ENCODE data around the gene CABCOCO1.
"Not testable (repeated sequence)": the region's sequence is repeated elsewhere in the genome, so short reads cannot be mapped to it uniquely, and the experiment has no call there.

Gene CABCOCO1

DNA sequence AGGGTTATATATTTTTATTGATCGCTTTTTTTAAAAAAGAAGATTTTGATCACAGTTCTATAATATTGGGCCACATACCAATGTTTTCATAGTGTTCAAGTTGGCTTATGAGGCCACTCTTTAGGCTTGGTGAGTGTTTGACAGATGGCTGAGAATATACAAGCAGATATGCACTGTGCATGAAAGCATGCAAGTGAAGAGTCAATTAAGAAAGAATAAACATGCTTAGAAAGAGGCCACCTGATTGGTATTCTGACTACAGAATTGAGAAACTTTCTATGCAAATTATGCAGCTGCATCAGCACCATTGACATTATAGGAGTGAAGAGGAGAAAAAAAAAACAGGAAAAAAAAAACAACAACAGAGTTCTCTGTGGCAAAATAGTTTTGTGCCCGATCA, 39.9 kb downstream of the CABCOCO1 start:
- Histone ChIP-seq H3K27ac (ENCODE audit: insufficient read depth, low read depth, low read length, poor library complexity, severe bottlenecking) (no peak overlapping the region), H3K27me3 (ENCODE audit: control insufficient read depth, insufficient read depth, low read length, poor library complexity, severe bottlenecking) (no peaks in the 10 kb centered on the region), H3K4me1 (ENCODE audit: control insufficient read depth, insufficient read depth, low read length) (no peaks in the 10 kb centered on the region), H3K9me3 (ENCODE audit: control insufficient read depth, low read length) (no peaks in the 10 kb centered on the region), H3K36me3 (ENCODE audit: control insufficient read depth, insufficient read depth, low read length) (no peaks in the 10 kb centered on the region), H3K4me3 (ENCODE audit: insufficient read depth, low read depth, low read length) (no peak overlapping the region)
- WGBS, 2 experiments = 87 to 89% methylated on average over 1 of the region's 2 CpGs

DNA sequence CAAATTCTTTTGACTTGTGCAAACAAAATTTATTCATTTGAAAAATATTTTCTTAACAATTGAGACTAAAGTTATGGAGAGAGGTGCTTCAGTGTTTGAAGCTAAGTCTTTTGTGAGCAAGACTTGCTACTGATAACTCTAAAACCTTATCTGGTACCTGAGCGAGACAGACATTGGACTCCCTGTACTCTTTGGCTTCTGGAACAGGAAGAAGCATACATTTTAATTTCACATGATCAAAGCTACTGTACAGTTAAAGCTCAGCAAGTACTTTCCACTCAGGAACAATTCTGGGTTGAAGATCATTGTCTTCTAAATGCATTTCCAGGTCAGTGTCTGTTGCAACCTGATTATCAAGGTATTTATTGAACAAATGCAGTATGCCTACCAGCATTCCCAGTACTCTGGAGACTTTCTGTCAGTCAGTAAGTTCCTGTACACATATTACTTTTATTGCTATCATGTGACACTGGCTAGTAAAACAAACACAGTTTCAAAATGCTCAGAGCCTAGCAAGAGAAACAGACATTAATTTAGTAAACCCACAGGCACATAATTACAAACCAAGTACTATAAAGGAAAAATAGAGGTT, 42.4 kb downstream of the CABCOCO1 start:
- Histone ChIP-seq H3K36me3 (ENCODE audit: control insufficient read depth, insufficient read depth, low read length) (no peaks in the 10 kb centered on the region), H3K9me3 (ENCODE audit: control insufficient read depth, low read length) (no peaks in the 10 kb centered on the region), H3K27ac (ENCODE audit: insufficient read depth, low read depth, low read length, poor library complexity, severe bottlenecking) (no peak overlapping the region), H3K4me3 (ENCODE audit: insufficient read depth, low read depth, low read length) (no peak overlapping the region), H3K27me3 (ENCODE audit: control insufficient read depth, insufficient read depth, low read length, poor library complexity, severe bottlenecking) (no peaks in the 10 kb centered on the region), H3K4me1 (ENCODE audit: control insufficient read depth, insufficient read depth, low read length) (no peaks in the 10 kb centered on the region)
- 89 to 95% methylated on average over 1 of the region's 1 CpG for WGBS, 2 experiments

DNA sequence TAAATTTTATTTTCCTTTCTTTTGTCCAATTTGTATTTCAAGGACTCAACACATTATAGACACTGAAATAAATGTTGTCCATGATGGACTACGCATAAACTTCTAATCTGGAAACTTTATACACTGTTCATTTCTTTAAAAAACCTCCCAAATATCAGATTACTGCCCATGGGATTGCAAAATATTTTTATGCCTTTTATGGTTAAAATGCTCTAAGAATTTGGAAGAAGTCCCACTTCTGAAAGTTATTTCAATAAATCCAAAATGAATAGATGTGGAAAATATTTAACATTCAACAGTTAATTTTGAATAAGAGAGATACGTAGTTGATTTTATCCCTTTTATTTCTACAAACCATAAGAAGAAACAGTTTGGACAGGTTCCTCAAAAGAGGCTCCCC, 46.1 kb downstream of the CABCOCO1 start:
- Histone ChIP-seq H3K9me3 (ENCODE audit: control insufficient read depth, low read length) (no peaks in the 10 kb centered on the region), H3K36me3 (ENCODE audit: control insufficient read depth, insufficient read depth, low read length) (no peaks in the 10 kb centered on the region), H3K27ac (ENCODE audit: insufficient read depth, low read depth, low read length, poor library complexity, severe bottlenecking) (no peak overlapping the region), H3K4me1 (ENCODE audit: control insufficient read depth, insufficient read depth, low read length) (no peaks in the 10 kb centered on the region), H3K4me3 (ENCODE audit: insufficient read depth, low read depth, low read length) (no peak overlapping the region), H3K27me3 (ENCODE audit: control insufficient read depth, insufficient read depth, low read length, poor library complexity, severe bottlenecking) (no peaks in the 10 kb centered on the region)
- WGBS, 2 experiments = 100% methylated on average over 1 of the region's 2 CpGs

DNA sequence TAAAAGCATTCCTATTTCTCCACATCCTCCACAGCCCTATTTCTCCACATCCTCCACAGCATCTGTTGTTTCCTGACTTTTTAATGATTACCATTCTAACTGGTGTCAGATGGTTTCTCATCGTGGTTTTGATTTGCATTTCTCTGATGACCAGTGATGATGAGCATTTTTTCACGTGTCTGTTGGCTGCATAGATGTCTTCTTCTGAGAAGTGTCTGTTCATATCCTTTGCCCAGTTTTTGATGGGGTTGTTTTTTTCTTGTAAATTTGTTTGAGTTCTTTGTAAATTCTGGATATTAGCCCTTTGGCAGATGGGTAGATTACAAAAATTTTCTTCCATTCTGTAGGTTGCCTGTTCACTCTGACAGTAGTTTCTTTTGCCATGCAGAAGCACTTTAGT, 49.4 kb downstream of the CABCOCO1 start:
- WGBS, 2 experiments = 85 to 89% methylated on average over 2 of the region's 2 CpGs

DNA sequence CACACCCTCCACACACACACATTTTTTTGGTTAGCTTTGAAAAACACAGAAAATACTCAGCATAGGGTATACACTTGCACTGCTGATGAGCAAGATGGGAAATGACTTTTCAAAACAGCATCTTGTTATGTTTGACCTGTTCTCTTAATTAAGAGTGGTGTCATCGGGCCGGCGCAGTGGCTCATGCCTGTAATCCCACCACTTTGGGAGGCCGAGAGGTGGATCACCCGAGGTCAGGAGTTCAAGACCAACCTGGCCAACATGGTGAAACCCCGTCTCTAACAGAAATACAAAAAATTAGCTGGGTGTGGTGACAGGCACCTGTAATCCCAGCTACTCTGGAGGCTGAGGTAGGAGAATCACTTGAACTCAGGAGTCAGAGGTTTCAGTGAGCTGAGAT, 56.7 kb downstream of the CABCOCO1 start:
- H3K4me1 ChIP-seq (ENCODE audit: control insufficient read depth, insufficient read depth, low read length); H3K27ac ChIP-seq (ENCODE audit: insufficient read depth, low read depth, low read length, poor library complexity, severe bottlenecking); H3K9me3 ChIP-seq (ENCODE audit: control insufficient read depth, low read length); H3K4me3 ChIP-seq (ENCODE audit: insufficient read depth, low read depth, low read length); H3K27me3 ChIP-seq (ENCODE audit: control insufficient read depth, insufficient read depth, low read length, poor library complexity, severe bottlenecking); H3K36me3 ChIP-seq (ENCODE audit: control insufficient read depth, insufficient read depth, low read length): not testable (repeated sequence)
- WGBS, 2 experiments = 91 to 96% methylated on average over 6 of the region's 6 CpGs

More for the DNA sequence above, 49.4 kb downstream of the CABCOCO1 start:
- H3K36me3 ChIP-seq (ENCODE audit: control insufficient read depth, insufficient read depth, low read length); H3K9me3 ChIP-seq (ENCODE audit: control insufficient read depth, low read length); H3K4me1 ChIP-seq (ENCODE audit: control insufficient read depth, insufficient read depth, low read length); H3K4me3 ChIP-seq (ENCODE audit: insufficient read depth, low read depth, low read length); H3K27me3 ChIP-seq (ENCODE audit: control insufficient read depth, insufficient read depth, low read length, poor library complexity, severe bottlenecking); H3K27ac ChIP-seq (ENCODE audit: insufficient read depth, low read depth, low read length, poor library complexity, severe bottlenecking): not testable (repeated sequence)

DNA sequence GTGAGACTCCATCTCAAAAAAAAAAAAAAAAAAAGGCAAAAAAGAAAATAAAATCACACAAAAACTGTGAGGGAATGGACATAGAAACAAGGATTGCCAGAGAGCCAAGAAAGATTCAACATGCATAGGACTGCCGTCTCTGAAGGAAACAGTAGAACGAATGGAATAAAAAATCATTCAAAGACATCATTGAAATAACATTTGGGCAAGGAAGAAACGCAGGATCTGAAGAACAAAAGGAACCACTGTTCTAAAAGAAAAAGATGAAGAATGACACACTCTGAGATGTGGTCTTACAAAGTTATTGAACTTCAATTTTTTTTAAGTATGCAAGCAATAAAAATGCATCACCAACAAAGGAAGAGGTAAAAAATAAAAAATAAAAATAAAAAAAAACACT, 57.2 kb downstream of the CABCOCO1 start:
- H3K9me3 ChIP-seq (ENCODE audit: control insufficient read depth, low read length) = no peaks in the 10 kb centered on the region
- no peaks in the 10 kb centered on the region for H3K36me3 ChIP-seq (ENCODE audit: control insufficient read depth, insufficient read depth, low read length)
- H3K4me1 ChIP-seq (ENCODE audit: control insufficient read depth, insufficient read depth, low read length) = no peaks in the 10 kb centered on the region
- H3K27ac ChIP-seq (ENCODE audit: insufficient read depth, low read depth, low read length, poor library complexity, severe bottlenecking) = no peak overlapping the region
- WGBS, 2 experiments = 94 to 98% methylated on average over 3 of the region's 3 CpGs
- H3K4me3 ChIP-seq (ENCODE audit: insufficient read depth, low read depth, low read length) = no peak overlapping the region
- H3K27me3 ChIP-seq (ENCODE audit: control insufficient read depth, insufficient read depth, low read length, poor library complexity, severe bottlenecking) = no peaks in the 10 kb centered on the region

DNA sequence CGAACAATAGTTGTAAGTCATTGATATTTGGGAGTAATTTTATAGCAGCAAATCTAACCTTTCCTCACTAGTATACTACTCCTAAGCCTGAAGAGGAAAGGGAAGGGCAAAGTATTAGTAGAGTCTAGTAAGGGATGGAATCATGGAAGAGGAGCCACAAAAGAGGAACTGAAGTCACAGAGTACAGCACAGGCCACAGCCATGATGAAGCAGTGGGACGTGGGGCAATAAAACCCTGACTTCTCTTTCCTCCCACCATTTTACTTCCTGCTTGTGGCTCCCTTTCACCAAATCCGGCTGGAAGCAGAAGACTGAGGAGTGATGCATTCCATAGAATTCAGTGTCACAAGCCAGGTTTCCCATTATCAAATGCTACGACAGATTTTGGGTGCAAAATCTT, 58.7 kb downstream of the CABCOCO1 start:
- 91 to 97% methylated on average over 3 of the region's 4 CpGs for WGBS, 2 experiments
- H3K9me3 ChIP-seq (ENCODE audit: control insufficient read depth, low read length) = no peaks in the 10 kb centered on the region
- no peaks in the 10 kb centered on the region for H3K36me3 ChIP-seq (ENCODE audit: control insufficient read depth, insufficient read depth, low read length)
- H3K4me3 ChIP-seq (ENCODE audit: insufficient read depth, low read depth, low read length) = no peak overlapping the region
- no peaks in the 10 kb centered on the region for H3K4me1 ChIP-seq (ENCODE audit: control insufficient read depth, insufficient read depth, low read length)
- H3K27me3 ChIP-seq (ENCODE audit: control insufficient read depth, insufficient read depth, low read length, poor library complexity, severe bottlenecking) = no peaks in the 10 kb centered on the region
- no peak overlapping the region for H3K27ac ChIP-seq (ENCODE audit: insufficient read depth, low read depth, low read length, poor library complexity, severe bottlenecking)

DNA sequence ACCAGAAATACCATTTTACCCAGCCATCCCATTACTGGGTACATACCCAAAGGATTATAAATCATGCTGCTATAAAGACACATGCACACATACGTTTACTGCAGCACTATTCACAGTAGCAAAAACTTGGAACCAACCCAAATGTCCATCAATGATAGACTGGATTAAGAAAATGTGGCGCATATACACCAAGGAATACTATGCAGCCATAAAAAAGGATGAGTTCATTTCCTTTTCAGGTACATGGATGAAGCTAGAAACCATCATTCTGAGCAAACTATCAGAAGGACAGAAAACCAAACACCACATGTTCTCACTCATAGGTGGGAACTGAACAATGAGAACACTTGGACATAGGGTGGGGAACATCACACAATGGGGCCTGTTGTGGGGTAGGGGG, 62.5 kb downstream of the CABCOCO1 start:
- not testable (repeated sequence) for H3K4me1 ChIP-seq (ENCODE audit: control insufficient read depth, insufficient read depth, low read length); H3K27ac ChIP-seq (ENCODE audit: insufficient read depth, low read depth, low read length, poor library complexity, severe bottlenecking); H3K27me3 ChIP-seq (ENCODE audit: control insufficient read depth, insufficient read depth, low read length, poor library complexity, severe bottlenecking); H3K36me3 ChIP-seq (ENCODE audit: control insufficient read depth, insufficient read depth, low read length); H3K9me3 ChIP-seq (ENCODE audit: control insufficient read depth, low read length); H3K4me3 ChIP-seq (ENCODE audit: insufficient read depth, low read depth, low read length)
- WGBS, 2 experiments = 87 to 90% methylated on average over 1 to 2 of the region's 2 CpGs

DNA sequence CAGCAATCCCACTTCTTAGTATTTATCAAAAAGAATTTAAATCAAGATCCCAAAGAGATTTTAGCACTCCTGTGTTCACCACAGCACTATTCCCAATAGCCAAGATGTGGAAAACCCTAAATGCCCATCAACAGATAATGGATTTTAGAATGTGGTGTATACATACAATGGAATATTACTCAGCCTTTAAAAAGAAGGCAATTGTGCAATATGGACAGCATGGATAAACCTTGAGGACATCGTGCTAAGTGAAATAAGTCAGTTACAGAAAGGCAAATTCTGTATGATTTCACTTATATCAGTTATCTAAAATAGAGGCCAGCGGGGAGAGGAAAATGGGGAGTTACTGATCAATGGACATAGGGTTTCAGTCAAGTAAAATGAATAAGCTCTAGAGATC, 66.9 kb downstream of the CABCOCO1 start:
- no peaks in the 10 kb centered on the region for H3K9me3 ChIP-seq (ENCODE audit: control insufficient read depth, low read length)
- WGBS, 2 experiments = 90 to 93% methylated on average over 2 of the region's 2 CpGs
- H3K36me3 ChIP-seq (ENCODE audit: control insufficient read depth, insufficient read depth, low read length) = no peaks in the 10 kb centered on the region
- no peaks in the 10 kb centered on the region for H3K4me1 ChIP-seq (ENCODE audit: control insufficient read depth, insufficient read depth, low read length)
- no peak overlapping the region for H3K4me3 ChIP-seq (ENCODE audit: insufficient read depth, low read depth, low read length)
- no peak overlapping the region for H3K27ac ChIP-seq (ENCODE audit: insufficient read depth, low read depth, low read length, poor library complexity, severe bottlenecking)
- H3K27me3 ChIP-seq (ENCODE audit: control insufficient read depth, insufficient read depth, low read length, poor library complexity, severe bottlenecking) = no peaks in the 10 kb centered on the region

DNA sequence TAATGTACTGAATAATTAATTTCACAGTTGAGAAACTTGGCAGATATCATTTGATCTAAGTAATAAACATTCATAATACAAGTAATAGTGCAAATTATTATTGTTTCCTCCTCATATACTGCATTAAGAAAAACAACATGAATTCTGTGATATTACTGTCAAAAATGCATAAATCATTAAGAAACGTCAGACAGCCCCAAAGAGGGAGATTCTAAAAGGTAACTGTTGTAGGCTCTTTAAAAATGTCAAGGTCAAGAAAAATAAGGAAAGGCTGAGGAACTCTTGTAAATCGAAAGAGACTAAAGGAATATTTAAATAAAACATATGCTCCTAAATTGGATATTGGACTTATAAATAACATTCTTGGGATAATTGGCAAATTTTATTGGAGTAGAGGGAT, 67.9 kb downstream of the CABCOCO1 start:
- WGBS, 2 experiments = 100% methylated on average over 1 to 2 of the region's 2 CpGs
- no peaks in the 10 kb centered on the region for H3K27me3 ChIP-seq (ENCODE audit: control insufficient read depth, insufficient read depth, low read length, poor library complexity, severe bottlenecking)
- no peaks in the 10 kb centered on the region for H3K36me3 ChIP-seq (ENCODE audit: control insufficient read depth, insufficient read depth, low read length)
- no peaks in the 10 kb centered on the region for H3K9me3 ChIP-seq (ENCODE audit: control insufficient read depth, low read length)
- no peak overlapping the region for H3K27ac ChIP-seq (ENCODE audit: insufficient read depth, low read depth, low read length, poor library complexity, severe bottlenecking)
- H3K4me1 ChIP-seq (ENCODE audit: control insufficient read depth, insufficient read depth, low read length) = no peaks in the 10 kb centered on the region
- no peak overlapping the region for H3K4me3 ChIP-seq (ENCODE audit: insufficient read depth, low read depth, low read length)

DNA sequence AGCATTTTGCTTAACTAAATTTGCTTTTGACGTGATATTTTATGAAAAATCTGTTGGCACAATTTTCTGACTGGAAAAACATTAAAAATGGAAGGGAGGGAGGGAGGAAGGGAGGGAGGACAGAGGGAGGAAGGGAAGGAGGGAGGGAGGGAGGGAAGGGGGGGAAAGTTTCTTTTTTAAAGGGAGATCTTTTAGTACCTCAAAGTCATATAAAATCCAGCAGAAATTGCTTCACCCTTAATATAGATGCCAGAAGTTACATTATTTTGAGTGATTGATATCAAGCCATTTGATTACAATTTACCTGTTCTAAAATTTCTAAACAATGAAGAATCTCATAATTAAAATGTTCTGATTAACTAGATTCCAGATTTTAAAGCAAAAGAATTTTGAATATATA, 68.9 kb downstream of the CABCOCO1 start:
- no peaks in the 10 kb centered on the region for H3K27me3 ChIP-seq (ENCODE audit: control insufficient read depth, insufficient read depth, low read length, poor library complexity, severe bottlenecking)
- no peak overlapping the region for H3K4me3 ChIP-seq (ENCODE audit: insufficient read depth, low read depth, low read length)
- no peak overlapping the region for H3K27ac ChIP-seq (ENCODE audit: insufficient read depth, low read depth, low read length, poor library complexity, severe bottlenecking)
- no peaks in the 10 kb centered on the region for H3K4me1 ChIP-seq (ENCODE audit: control insufficient read depth, insufficient read depth, low read length)
- 89 to 95% methylated on average over 1 of the region's 1 CpG for WGBS, 2 experiments
- H3K9me3 ChIP-seq (ENCODE audit: control insufficient read depth, low read length) = no peaks in the 10 kb centered on the region
- no peaks in the 10 kb centered on the region for H3K36me3 ChIP-seq (ENCODE audit: control insufficient read depth, insufficient read depth, low read length)
